Thymus (tissue), 11 donors: ENCODE data around the gene SECISBP2L. TPM values are rescaled to one million over a fixed set of nuclear protein-coding genes. Genes with fewer than 3 reads are reported as not detected.

ENCODE experiments used
- DNase-seq, 9 donors: peaks; one replicate each; pipeline ENCODE4 v3.0.0-alpha.2; 2013; ENCODE audit warnings: low spot score in 9 of 9, low read depth in 6 of 9, missing footprints in 1 of 9
- H3K27ac ChIP-seq, 2 donors: one replicate each; pipeline ENCODE4 v1.5.1; 2013; ENCODE audit warnings: control low read depth in 1 of 2, low read depth in 1 of 2, low read length in 1 of 2, mild to moderate bottlenecking in 1 of 2, moderate library complexity in 1 of 2
- H3K27me3 ChIP-seq, 2 donors: one replicate each; pipeline ENCODE4 v1.5.1; 2013; ENCODE audit warnings: low read length in 1 of 2; ENCODE audit not compliant: control insufficient read depth in 2 of 2, insufficient read depth in 1 of 2
- H3K36me3 ChIP-seq, 2 donors: one replicate each; pipeline ENCODE4 v1.5.1; 2013; ENCODE audit warnings: low read length in 1 of 2, mild to moderate bottlenecking in 1 of 2, moderate library complexity in 1 of 2; ENCODE audit not compliant: control insufficient read depth in 2 of 2, insufficient read depth in 2 of 2
- H3K4me1 ChIP-seq, 2 donors: one replicate each; pipeline ENCODE4 v1.5.1; 2013; ENCODE audit warnings: low read length in 2 of 2; ENCODE audit not compliant: control insufficient read depth in 2 of 2, insufficient read depth in 2 of 2
- H3K4me3 ChIP-seq, 2 donors: one replicate each; pipeline ENCODE4 v1.5.1; 2013; ENCODE audit warnings: low read length in 2 of 2, control low read depth in 1 of 2, mild to moderate bottlenecking in 1 of 2
- H3K9me3 ChIP-seq, 2 donors: one replicate each; pipeline ENCODE4 v1.5.1; 2013; ENCODE audit warnings: low read length in 1 of 2, mild to moderate bottlenecking in 1 of 2; ENCODE audit not compliant: control insufficient read depth in 2 of 2, insufficient read depth in 1 of 2
- WGBS: extraction: QIAGEN DNeasy Blood & Tissue Kit; methylation state at CpG from one replicate; pipeline ENCODE4 v1.1.7; 2013; 5-methylcytosine and 5-hydroxymethylcytosine counted together
- polyA plus RNA-seq: library from polyadenylated mRNA; stranded (reverse); fragments of 200-250 nt; gene quantifications from one replicate; pipeline ENCODE4 v1.2.3, GENCODE V29; 2013
- total RNA-seq: library from RNA; stranded (reverse); fragments of 120-200 nt; gene quantifications from one replicate; pipeline ENCODE4 v1.2.4, GENCODE V29; 2013
- donor health status: healthy.

SECISBP2L gene
- total and polyA plus RNA-seq, 2 donors, result 13.2 to 16.7 TPM

DNA sequence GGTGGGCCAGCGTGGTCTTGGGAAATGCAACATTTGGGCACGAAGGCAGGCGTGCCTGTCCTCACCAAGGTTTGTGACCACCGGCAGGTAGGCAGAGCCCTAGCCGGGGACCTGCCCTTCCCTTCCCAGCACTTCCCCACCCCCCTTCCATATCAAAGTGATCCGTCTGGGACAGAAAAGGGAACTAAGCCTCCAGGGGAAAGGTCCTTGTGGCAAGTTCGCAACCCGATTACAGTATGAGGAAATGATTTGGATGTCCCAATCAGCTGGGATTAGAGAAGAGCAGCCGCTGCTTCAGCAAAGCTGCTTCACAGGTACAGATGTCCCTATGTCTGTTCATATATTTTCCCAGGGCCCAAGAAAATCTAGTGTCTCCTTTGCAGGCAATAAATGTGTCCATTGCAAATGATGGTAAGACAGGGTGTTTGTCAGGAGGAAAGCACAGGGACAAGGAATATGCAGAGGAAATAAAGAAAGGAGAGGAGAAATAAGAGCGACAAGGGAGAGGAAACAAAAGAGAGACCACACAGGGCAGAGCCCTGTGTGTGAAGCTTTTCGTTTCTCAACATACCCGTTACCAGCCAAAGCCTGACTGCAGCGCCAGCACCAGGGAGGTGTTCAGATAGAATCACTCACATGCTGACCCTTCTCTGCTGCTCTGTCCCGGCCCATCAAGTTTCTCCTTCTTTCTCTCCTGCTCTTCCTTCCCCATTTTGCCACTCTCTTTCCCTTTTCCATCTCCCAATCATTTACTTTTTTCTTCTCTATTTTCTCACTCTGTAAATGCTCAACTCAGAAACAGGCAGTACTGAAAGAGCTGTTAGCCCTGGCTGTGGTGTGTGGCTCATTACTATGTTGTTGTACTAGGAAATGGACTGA, 17.4 kb upstream of the SECISBP2L start:
- no peak for DNase-seq

DNA sequence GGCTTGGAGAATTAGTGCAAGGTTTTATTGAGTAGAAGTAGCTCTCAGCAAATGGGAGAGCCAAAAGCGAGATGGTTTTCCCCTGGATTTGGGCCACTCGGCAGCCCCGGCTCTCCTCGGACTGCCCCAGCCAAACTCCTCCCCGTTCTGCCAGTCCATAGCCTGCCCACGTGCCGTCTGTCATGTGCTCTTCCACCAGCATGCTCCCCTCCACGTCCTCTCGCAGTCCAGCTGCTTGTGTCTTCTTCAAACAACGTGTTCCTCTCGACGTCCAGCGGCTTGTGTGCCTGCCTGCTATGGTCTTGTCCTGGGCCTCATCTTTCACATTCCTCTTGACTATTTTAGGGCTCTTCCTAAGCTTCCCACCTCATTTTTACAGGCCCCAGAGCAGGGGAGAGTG, 16.7 kb upstream of the SECISBP2L start:
- no peaks in the 10 kb centered on the region for H3K36me3 ChIP-seq

More for the DNA sequence above, 17.4 kb upstream of the SECISBP2L start:
- Histone ChIP-seq H3K4me3 (no peak overlapping the region), H3K4me1 (peaks cover 2 to 12% of the 10 kb centered on the region in 2 donors), H3K27ac (no peak overlapping the region), H3K36me3 (no peaks in the 10 kb centered on the region), H3K27me3 (no peaks in the 10 kb centered on the region), H3K9me3 (no peaks in the 10 kb centered on the region)
- WGBS, result 72% methylated on average over 14 of the region's 14 CpGs

DNA sequence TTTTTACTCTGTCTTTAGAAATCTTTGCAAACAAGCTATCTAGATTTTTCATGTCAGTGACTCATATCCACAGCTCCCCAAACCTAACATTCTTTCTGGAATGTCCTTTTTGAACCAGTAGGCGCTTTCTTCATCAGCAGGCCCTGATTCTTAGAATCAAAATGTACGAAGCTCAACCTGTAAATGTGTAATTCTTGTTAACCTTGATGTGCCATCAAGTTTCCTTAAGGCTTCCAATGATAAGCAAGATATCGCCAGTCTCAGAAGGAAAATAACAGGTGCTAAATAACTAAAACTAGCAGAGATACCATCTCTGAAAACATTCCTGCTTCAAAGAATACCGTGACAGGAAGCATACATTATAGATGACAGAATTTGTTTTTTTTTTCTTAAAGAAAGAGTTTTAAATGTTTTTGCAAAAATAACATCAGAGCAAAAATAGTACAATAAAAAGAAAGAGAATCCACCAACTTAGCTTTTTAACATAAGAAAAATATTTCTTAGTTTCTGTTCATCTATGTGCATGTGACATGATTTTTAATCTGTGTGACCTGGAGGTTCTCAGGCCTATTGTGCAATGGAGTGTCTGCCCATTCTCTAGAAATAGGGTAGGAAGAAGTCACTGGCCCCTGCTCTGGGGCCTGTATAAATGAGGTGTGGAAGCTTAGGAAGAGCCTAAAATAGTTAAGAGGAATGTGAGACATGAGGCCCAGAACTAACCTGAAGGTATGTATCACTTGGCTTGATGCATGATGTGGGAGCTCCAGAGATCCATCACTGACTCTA, 14.7 kb upstream of the SECISBP2L start:
- Histone ChIP-seq H3K27ac (no peak overlapping the region), H3K27me3 (no peaks in the 10 kb centered on the region), H3K4me1 (peaks cover 2 to 12% of the 10 kb centered on the region in 2 donors), H3K4me3 (no peak overlapping the region), H3K36me3 (no peaks in the 10 kb centered on the region), H3K9me3 (no peaks in the 10 kb centered on the region)
- WGBS, result 62% methylated on average over 4 of the region's 4 CpGs
- peak in 1 of 9 donors; percentile 45 for DNase-seq

More for the DNA sequence above, 16.7 kb upstream of the SECISBP2L start:
- whole genome bisulfite sequencing, result 97% methylated on average over 13 of the region's 13 CpGs
- Histone ChIP-seq H3K4me3 (no peak overlapping the region), H3K4me1 (peaks cover 2 to 12% of the 10 kb centered on the region in 2 donors), H3K27ac (no peak overlapping the region), H3K27me3 (no peaks in the 10 kb centered on the region), H3K9me3 (no peaks in the 10 kb centered on the region)
- DNase-seq, result no peak

DNA sequence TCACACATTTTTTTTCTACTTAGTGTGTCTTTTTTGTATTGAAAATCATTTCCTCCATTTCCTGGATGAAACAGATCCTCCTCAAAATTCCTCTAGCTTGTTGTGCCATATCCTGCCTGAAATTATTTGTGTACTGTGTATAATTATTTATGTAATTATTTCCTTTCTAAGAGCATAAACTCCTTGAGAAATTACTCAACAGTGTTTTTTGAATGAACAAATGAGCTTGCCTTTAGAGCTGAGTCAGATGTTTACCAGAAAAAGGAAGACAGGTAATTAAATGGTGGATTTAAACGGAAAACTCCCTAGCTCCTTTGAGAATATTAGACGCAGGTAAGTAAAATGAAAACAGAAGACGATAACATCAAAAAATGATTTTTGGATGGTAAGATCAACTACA, 13.2 kb upstream of the SECISBP2L start:
- H3K27me3 ChIP-seq, result no peaks in the 10 kb centered on the region
- H3K36me3 ChIP-seq, result no peaks in the 10 kb centered on the region
- H3K27ac ChIP-seq, result no peak overlapping the region
- peaks cover 2 to 12% of the 10 kb centered on the region in 2 donors for H3K4me1 ChIP-seq
- H3K9me3 ChIP-seq, result no peaks in the 10 kb centered on the region
- DNase-seq, result no peak
- WGBS, result 97% methylated on average over 3 of the region's 3 CpGs
- H3K4me3 ChIP-seq, result no peak overlapping the region

DNA sequence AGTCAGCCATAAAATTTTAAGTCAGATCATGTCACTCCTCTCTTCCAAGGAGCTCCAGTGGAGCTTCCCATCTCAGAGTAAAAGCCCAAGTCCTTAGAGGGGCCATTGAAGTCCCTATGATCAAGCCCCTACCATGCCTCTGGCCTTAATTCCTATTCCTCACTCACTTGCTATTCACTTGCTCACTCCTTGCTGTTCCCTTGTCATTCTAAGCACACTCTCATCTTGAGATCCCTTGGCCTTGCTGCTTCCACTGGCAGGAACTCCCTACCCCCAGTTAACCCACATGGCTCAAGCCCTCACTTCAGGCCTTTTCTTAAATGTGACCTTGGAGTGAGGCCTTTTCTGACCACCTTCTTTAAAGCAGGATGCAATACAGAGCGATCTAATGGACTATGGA, 12.3 kb upstream of the SECISBP2L start:
- Histone ChIP-seq H3K4me1 (peaks cover 5 to 13% of the 10 kb centered on the region in 2 donors), H3K36me3 (no peaks in the 10 kb centered on the region), H3K27ac (no peak overlapping the region), H3K9me3 (no peaks in the 10 kb centered on the region), H3K27me3 (no peaks in the 10 kb centered on the region), H3K4me3 (no peak overlapping the region)
- no peak for DNase-seq
- 100% methylated on average over 1 of the region's 1 CpG for WGBS

DNA sequence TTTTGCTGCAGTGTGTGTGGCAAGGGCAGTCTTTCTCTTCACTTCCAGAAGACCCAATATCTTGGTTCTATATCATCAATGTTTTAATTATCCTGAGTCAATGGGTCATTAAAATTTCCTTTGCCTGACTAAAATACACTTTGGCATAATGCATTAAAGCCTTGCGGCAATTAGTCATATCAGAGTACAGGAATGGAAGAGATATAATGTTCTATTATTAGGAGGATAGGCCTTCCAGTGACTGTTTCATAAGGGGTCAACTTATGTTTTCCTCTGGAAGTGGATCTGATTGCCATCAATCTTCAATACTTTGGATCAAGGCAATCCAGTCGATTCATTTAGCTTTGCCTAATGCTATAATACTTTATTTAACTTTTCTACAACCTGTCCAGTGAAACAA, 9.4 kb upstream of the SECISBP2L start:
- Histone ChIP-seq H3K9me3 (no peaks in the 10 kb centered on the region), H3K36me3 (no peaks in the 10 kb centered on the region), H3K27ac (no peak overlapping the region), H3K4me3 (no peak overlapping the region), H3K27me3 (no peaks in the 10 kb centered on the region), H3K4me1 (peaks cover 5 to 11% of the 10 kb centered on the region in 2 donors)
- WGBS, result 95% methylated on average over 2 of the region's 2 CpGs
- no peak for DNase-seq

DNA sequence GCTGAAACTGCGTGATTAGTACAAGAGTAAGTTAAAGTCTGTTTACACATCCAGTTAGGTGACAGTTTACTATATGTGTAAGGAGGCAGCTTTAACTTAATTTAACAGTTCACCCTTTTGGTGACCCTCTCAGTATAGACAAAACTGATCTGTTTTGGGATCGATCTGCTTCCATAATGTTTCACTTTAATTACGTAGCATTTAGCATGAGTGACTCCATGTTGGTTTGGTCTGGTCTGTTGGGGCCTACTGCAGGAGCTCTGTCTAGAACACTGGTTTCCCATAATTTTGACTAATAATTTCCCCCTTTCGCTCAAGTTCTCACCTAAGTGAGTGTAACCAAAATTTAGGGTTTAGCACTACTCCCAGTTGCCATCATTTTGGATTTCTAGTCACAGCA, 6.4 kb upstream of the SECISBP2L start:
- Histone ChIP-seq H3K4me3 (no peak overlapping the region), H3K36me3 (no peaks in the 10 kb centered on the region), H3K4me1 (peaks cover 3 to 4% of the 10 kb centered on the region in 2 donors), H3K27me3 (no peaks in the 10 kb centered on the region), H3K27ac (no peak overlapping the region), H3K9me3 (no peaks in the 10 kb centered on the region)
- whole genome bisulfite sequencing, result 98% methylated on average over 4 of the region's 4 CpGs
- DNase-seq, result no peak

DNA sequence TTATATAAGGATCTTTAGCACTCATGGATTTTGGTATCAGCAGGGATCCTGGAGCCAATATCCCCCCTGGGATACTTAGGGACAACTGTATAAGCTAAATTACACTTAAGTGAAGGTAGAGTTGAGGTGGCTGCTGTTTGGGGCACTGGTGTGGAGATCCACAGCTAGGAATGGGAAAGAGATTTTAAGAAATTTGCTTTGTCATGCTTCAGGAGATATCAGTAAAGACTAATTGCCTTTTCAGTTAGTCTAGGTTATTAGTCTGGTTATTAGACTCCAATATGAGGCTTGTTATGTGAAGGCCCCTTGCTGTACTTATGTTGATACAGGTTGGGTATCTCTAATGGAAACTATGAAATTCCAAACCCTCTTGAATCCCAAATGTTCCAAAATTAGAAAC, 1.2 kb upstream of the SECISBP2L start:
- Histone ChIP-seq H3K36me3 (no peaks in the 10 kb centered on the region), H3K4me1 (peaks cover 0 to 5% of the 10 kb centered on the region in 2 donors), H3K27me3 (no peaks in the 10 kb centered on the region), H3K4me3 (no peak overlapping the region), H3K9me3 (no peaks in the 10 kb centered on the region), H3K27ac (no peak overlapping the region)
- DNase-seq, result no peak

DNA sequence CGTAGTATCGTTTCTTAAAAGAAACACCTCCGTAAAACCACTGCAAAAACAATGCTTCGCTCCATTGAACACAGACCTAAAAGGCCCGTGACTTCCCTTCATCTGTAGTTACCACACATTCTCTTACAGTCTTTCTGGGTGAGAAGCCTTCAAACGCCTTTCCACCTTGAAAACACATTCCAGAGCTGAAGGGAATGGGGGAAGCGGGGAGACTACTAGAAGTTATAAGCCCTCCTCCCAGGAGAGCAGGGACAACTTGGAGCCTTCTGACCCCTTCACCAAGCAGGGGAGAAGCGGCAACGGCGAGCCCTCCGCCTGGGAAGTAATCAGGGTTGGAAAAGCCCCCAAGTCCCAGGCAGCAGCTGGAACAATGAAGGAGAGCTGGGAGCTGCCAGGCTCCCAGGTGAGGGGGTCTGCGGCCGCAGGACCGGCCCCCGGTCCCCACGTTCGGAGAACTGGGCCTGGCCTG, 461 bp downstream of the SECISBP2L start:
- H3K4me1 ChIP-seq, result peaks cover 0 to 5% of the 10 kb centered on the region in 2 donors
- peak overlapping the region; percentile 80 to 95 for H3K4me3 ChIP-seq
- WGBS, result under 1% methylated on average over 17 of the region's 17 CpGs
- no peaks in the 10 kb centered on the region for H3K9me3 ChIP-seq
- H3K36me3 ChIP-seq, result no peaks in the 10 kb centered on the region
- H3K27ac ChIP-seq, result peak overlapping the region; percentile 57 to 78
- H3K27me3 ChIP-seq, result no peaks in the 10 kb centered on the region
- DNase-seq, result peak; percentile 13 to 73 (median 46)
